Liver (tissue), 9 donors: Measurements from ENCODE around the gene DIPK1B. TPM values are rescaled to one million over a fixed set of nuclear protein-coding genes. Genes with fewer than 3 reads are reported as not detected.

Experiments used
- DNase-seq: peaks from one replicate; pipeline ENCODE4 v3.0.0-alpha.2; 2017; ENCODE audit warnings: low spot score
- H3K27ac ChIP-seq, 2 donors: one replicate each; pipeline ENCODE4 v1.7.0; 2013; ENCODE audit warnings: inconsistent platforms in 2 of 2, low read length in 2 of 2, control low read depth in 1 of 2, low read depth in 1 of 2, mild to moderate bottlenecking in 1 of 2
- H3K27me3 ChIP-seq, 4 donors: one replicate each; pipeline versions ENCODE4 v1.6.1 to v1.7.0; 2013; ENCODE audit warnings: low read length in 3 of 4, inconsistent platforms in 1 of 4, mild to moderate bottlenecking in 1 of 4, moderate library complexity in 1 of 4; ENCODE audit not compliant: control insufficient read depth in 4 of 4, insufficient read depth in 4 of 4
- H3K36me3 ChIP-seq, 4 donors: one replicate each; pipeline versions ENCODE4 v1.6.1 to v1.7.0; 2013; ENCODE audit warnings: low read length in 3 of 4, mild to moderate bottlenecking in 3 of 4, low read depth in 1 of 4, moderate library complexity in 1 of 4; ENCODE audit not compliant: control insufficient read depth in 4 of 4, insufficient read depth in 3 of 4
- H3K4me1 ChIP-seq, 4 donors: one replicate each; pipeline versions ENCODE4 v1.6.1 to v1.7.0; 2013; ENCODE audit warnings: low read length in 3 of 4, mild to moderate bottlenecking in 3 of 4, moderate library complexity in 1 of 4; ENCODE audit not compliant: control insufficient read depth in 4 of 4, insufficient read depth in 4 of 4
- H3K4me3 ChIP-seq, 3 donors: one replicate each; pipeline versions ENCODE4 v1.6.1 to v1.7.0; 2013; ENCODE audit warnings: low read length in 3 of 3, control low read depth in 1 of 3, low read depth in 1 of 3, mild to moderate bottlenecking in 1 of 3
- H3K9ac ChIP-seq, 2 donors: one replicate each; pipeline ENCODE4 v1.7.0; 2013; ENCODE audit warnings: low read length in 2 of 2, mild to moderate bottlenecking in 2 of 2, moderate library complexity in 2 of 2, control low read depth in 1 of 2, low read depth in 1 of 2
- H3K9me3 ChIP-seq, 4 donors: one replicate each; pipeline versions ENCODE4 v1.6.1 to v1.7.0; 2013; ENCODE audit warnings: low read length in 3 of 4; ENCODE audit not compliant: control insufficient read depth in 4 of 4
- EGR1 ChIP-seq, 2 donors: IDR thresholded peaks; 2 replicates each; pipeline ENCODE4 v1.6.1; 2016 to 2018; ENCODE audit warnings: antibody characterized with exemption in 2 of 2, low read depth in 2 of 2
- FOXA1 ChIP-seq: IDR thresholded peaks from 2 replicates; pipeline ENCODE4 v1.6.1; 2016; ENCODE audit warnings: antibody characterized with exemption
- FOXA2 ChIP-seq: IDR thresholded peaks from 2 replicates; pipeline ENCODE4 v1.6.1; 2016; ENCODE audit warnings: antibody characterized with exemption
- GABPA ChIP-seq, 2 donors: IDR thresholded peaks in 1 of 2; conservative IDR thresholded peaks in 1 of 2; 2 replicates each; pipeline ENCODE4 v1.6.1; 2016; ENCODE audit warnings: antibody characterized with exemption in 2 of 2, mild to moderate bottlenecking in 1 of 2, moderate library complexity in 1 of 2
- HNF4A ChIP-seq, 2 donors: conservative IDR thresholded peaks; 2 replicates each; pipeline ENCODE4 v1.6.1; 2016; ENCODE audit warnings: antibody characterized with exemption in 2 of 2, mild to moderate bottlenecking in 2 of 2
- NR2F2 ChIP-seq: IDR thresholded peaks from 2 replicates; pipeline ENCODE4 v1.6.1; 2016; ENCODE audit warnings: antibody characterized with exemption
- RAD21 ChIP-seq, 2 donors: IDR thresholded peaks; 2 replicates each; pipeline ENCODE4 v1.6.1; 2016; ENCODE audit warnings: antibody characterized with exemption in 2 of 2, mild to moderate bottlenecking in 2 of 2
- RXRA ChIP-seq, 2 donors: IDR thresholded peaks; 2 replicates each; pipeline ENCODE4 v1.6.1; 2017 to 2018; ENCODE audit warnings: antibody characterized with exemption in 2 of 2, mild to moderate bottlenecking in 1 of 2
- SP1 ChIP-seq: IDR thresholded peaks from 2 replicates; pipeline ENCODE4 v1.6.1; 2018; ENCODE audit warnings: antibody characterized with exemption, mild to moderate bottlenecking
- TAF1 ChIP-seq: conservative IDR thresholded peaks from 2 replicates; pipeline ENCODE4 v1.6.1; 2016; ENCODE audit warnings: antibody characterized with exemption, mild to moderate bottlenecking
- YY1 ChIP-seq: IDR thresholded peaks from 2 replicates; pipeline ENCODE4 v1.6.1; 2016; ENCODE audit warnings: antibody characterized with exemption, mild to moderate bottlenecking
- WGBS: extraction: QIAGEN DNeasy Blood & Tissue Kit; methylation state at CpG from one replicate; pipeline ENCODE4 v1.1.7; 2013; 5-methylcytosine and 5-hydroxymethylcytosine counted together
- polyA plus RNA-seq, 2 donors: library from polyadenylated mRNA; stranded (reverse) in 1 of 2; unstranded in 1 of 2; fragments of 200-250 nt in 1 of 2; fragments of >200 nt in 1 of 2; fragmentation: Nextera tagmentation in 1 of 2; extraction: Ambion mirVana in 1 of 2; gene quantifications; one replicate each; pipeline versions ENCODE4 v1.2.1 to v1.2.3, GENCODE V29; 2013 to 2015
- total RNA-seq, 2 donors: library from RNA; depleted of rRNA; stranded (reverse); fragments of >200 nt; gene quantifications; one replicate each; pipeline ENCODE4 v1.2.3, GENCODE V29; 2014
- TF ChIP-seq, protein P1 (sequence below): IDR thresholded peaks from 2 replicates; pipeline ENCODE4 v1.6.1; 2016; ENCODE audit warnings: antibody characterized with exemption
- TF ChIP-seq, protein P2 (sequence below): fragments of 150-350 bp; IDR thresholded peaks from 2 replicates; pipeline ENCODE4 v1.5.1; 2017; ENCODE audit warnings: improper control_type of control experiment, low read depth, low read length; ENCODE audit not compliant: missing input control
- TF ChIP-seq, protein P3 (sequence below): IDR thresholded peaks from 2 replicates; pipeline ENCODE4 v1.6.1; 2016; ENCODE audit warnings: antibody characterized with exemption
- TF ChIP-seq, protein P4 (sequence below): IDR thresholded peaks from 2 replicates; pipeline ENCODE4 v1.6.1; 2016; ENCODE audit warnings: antibody characterized with exemption
- TF ChIP-seq, protein P5 (sequence below): IDR thresholded peaks from 2 replicates; pipeline ENCODE4 v1.6.1; 2016; ENCODE audit warnings: antibody characterized with exemption, mild to moderate bottlenecking
- donor health status: healthy.
- donor health status: healthy.
- donor health status: healthy.
- donor health status: healthy.
- donor health status: healthy.

The DIPK1B gene
- total and polyA plus RNA-seq, 4 donors, result 2.3 to 19.7 (median 5.2) TPM

DNA sequence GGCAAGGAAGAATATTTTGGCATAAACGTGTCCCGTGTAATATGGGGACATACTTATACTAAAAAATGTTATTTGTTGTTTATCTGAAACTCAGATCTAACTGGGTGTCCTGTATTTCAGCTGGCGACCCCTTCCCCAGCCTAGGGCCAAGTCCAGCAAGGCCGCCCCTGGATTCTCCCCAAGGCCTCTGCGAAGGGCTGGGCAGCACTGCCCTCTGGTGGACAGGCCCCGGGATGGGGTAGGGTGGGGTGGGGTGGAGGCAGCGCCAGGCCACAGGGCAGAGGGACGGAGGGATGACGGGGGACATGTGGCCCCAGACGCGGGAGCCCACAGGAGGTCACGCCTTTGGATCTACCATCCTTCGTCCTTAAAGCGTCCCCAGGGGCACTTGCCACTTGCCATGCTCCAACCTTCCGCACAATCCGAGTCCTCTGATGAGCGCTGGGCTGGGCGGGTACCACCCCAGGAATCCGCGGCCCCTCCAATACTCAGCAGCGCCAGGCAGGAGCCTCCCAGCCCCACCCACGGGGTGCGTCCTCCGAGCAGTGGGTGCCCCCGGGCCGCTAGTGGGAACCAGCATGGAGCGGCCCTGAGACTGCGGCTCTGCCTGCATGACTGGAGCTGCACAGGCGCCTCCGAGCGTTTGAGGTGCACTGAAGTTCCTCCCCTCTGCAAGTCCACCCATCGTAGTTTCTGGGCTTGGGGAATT lies 18.1 kb upstream of the DIPK1B start:
- H3K4me3 ChIP-seq, result no peak overlapping the region
- peak overlapping the region; percentile 51 to 56 for H3K27ac ChIP-seq
- no peaks in the 10 kb centered on the region for H3K27me3 ChIP-seq
- no peaks in the 10 kb centered on the region for H3K9me3 ChIP-seq
- DNase-seq, result peak; percentile 75
- TF ChIP-seq FOXA2 (no peak), RXRA (IDR thresholded peaks at IDR 0.05) (no peak), FOXA1 (no peak), YY1 (no peak), NR2F2 (no peak), GABPA (IDR thresholded peaks at IDR 0.05 in 1 of 2, conservative IDR thresholded peaks at IDR 0.05 in 1 of 2) (no peak), TAF1 (no peak), SP1 (no peak), RAD21 (IDR thresholded peaks at IDR 0.05) (peak; percentile 92 to 96), EGR1 (IDR thresholded peaks at IDR 0.05; ENCODE audit: low read depth in 2 of 2) (no peak), HNF4A (conservative IDR thresholded peaks at IDR 0.05) (no peak)
- TF ChIP-seq, protein P1, sequence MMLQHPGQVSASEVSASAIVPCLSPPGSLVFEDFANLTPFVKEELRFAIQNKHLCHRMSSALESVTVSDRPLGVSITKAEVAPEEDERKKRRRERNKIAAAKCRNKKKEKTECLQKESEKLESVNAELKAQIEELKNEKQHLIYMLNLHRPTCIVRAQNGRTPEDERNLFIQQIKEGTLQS, result no peak
- TF ChIP-seq, protein P2, sequence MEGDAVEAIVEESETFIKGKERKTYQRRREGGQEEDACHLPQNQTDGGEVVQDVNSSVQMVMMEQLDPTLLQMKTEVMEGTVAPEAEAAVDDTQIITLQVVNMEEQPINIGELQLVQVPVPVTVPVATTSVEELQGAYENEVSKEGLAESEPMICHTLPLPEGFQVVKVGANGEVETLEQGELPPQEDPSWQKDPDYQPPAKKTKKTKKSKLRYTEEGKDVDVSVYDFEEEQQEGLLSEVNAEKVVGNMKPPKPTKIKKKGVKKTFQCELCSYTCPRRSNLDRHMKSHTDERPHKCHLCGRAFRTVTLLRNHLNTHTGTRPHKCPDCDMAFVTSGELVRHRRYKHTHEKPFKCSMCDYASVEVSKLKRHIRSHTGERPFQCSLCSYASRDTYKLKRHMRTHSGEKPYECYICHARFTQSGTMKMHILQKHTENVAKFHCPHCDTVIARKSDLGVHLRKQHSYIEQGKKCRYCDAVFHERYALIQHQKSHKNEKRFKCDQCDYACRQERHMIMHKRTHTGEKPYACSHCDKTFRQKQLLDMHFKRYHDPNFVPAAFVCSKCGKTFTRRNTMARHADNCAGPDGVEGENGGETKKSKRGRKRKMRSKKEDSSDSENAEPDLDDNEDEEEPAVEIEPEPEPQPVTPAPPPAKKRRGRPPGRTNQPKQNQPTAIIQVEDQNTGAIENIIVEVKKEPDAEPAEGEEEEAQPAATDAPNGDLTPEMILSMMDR, result peak; percentile 73
- TF ChIP-seq, protein P3, sequence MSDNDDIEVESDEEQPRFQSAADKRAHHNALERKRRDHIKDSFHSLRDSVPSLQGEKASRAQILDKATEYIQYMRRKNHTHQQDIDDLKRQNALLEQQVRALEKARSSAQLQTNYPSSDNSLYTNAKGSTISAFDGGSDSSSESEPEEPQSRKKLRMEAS, result no peak
- TF ChIP-seq, protein P4, sequence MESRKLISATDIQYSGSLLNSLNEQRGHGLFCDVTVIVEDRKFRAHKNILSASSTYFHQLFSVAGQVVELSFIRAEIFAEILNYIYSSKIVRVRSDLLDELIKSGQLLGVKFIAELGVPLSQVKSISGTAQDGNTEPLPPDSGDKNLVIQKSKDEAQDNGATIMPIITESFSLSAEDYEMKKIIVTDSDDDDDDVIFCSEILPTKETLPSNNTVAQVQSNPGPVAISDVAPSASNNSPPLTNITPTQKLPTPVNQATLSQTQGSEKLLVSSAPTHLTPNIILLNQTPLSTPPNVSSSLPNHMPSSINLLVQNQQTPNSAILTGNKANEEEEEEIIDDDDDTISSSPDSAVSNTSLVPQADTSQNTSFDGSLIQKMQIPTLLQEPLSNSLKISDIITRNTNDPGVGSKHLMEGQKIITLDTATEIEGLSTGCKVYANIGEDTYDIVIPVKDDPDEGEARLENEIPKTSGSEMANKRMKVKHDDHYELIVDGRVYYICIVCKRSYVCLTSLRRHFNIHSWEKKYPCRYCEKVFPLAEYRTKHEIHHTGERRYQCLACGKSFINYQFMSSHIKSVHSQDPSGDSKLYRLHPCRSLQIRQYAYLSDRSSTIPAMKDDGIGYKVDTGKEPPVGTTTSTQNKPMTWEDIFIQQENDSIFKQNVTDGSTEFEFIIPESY, result no peak
- TF ChIP-seq, protein P5, sequence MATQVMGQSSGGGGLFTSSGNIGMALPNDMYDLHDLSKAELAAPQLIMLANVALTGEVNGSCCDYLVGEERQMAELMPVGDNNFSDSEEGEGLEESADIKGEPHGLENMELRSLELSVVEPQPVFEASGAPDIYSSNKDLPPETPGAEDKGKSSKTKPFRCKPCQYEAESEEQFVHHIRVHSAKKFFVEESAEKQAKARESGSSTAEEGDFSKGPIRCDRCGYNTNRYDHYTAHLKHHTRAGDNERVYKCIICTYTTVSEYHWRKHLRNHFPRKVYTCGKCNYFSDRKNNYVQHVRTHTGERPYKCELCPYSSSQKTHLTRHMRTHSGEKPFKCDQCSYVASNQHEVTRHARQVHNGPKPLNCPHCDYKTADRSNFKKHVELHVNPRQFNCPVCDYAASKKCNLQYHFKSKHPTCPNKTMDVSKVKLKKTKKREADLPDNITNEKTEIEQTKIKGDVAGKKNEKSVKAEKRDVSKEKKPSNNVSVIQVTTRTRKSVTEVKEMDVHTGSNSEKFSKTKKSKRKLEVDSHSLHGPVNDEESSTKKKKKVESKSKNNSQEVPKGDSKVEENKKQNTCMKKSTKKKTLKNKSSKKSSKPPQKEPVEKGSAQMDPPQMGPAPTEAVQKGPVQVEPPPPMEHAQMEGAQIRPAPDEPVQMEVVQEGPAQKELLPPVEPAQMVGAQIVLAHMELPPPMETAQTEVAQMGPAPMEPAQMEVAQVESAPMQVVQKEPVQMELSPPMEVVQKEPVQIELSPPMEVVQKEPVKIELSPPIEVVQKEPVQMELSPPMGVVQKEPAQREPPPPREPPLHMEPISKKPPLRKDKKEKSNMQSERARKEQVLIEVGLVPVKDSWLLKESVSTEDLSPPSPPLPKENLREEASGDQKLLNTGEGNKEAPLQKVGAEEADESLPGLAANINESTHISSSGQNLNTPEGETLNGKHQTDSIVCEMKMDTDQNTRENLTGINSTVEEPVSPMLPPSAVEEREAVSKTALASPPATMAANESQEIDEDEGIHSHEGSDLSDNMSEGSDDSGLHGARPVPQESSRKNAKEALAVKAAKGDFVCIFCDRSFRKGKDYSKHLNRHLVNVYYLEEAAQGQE, result no peak
- WGBS, result 34% methylated on average over 32 of the region's 32 CpGs
- no peak overlapping the region for H3K9ac ChIP-seq
- no peaks in the 10 kb centered on the region for H3K36me3 ChIP-seq
- H3K4me1 ChIP-seq, result peaks cover 36 to 78% (median 69%) of the 10 kb centered on the region in 4 donors
